HL-60 (cell line): ENCODE data around the gene LRRC3B.

ENCODE experiments used
- DNase-seq, 2 experiments: peaks; one replicate each; pipeline ENCODE4 v3.0.0-alpha.2; 2010 to 2020; ENCODE audit warnings: low read depth in 1 of 2, low spot score in 1 of 2
- H3K27ac ChIP-seq: fragments of 250-450 bp; sonication (Bioruptor Pico); replicated peaks from 2 replicates; pipeline ENCODE4 v1.5.1; 2020; ENCODE audit warnings: mild to moderate bottlenecking, moderate library complexity
- H3K27me3 ChIP-seq: fragments of 250-450 bp; sonication (Bioruptor Pico); 2 replicates; pipeline ENCODE4 v1.5.1; 2021; ENCODE audit warnings: mild to moderate bottlenecking, moderate library complexity; ENCODE audit not compliant: insufficient read depth, poor library complexity, severe bottlenecking
- H3K4me3 ChIP-seq: replicated peaks from 2 replicates; pipeline ENCODE4 v1.5.1; 2011; ENCODE audit warnings: mild to moderate bottlenecking, control low read depth, low read length; ENCODE audit not compliant: insufficient read depth
- CTCF ChIP-seq: IDR thresholded peaks from one replicate; pipeline ENCODE4 v1.5.1; 2011; ENCODE audit warnings: low read length, control low read depth, inconsistent platforms; ENCODE audit not compliant: insufficient read depth
- GABPA ChIP-seq: IDR thresholded peaks from 2 replicates; pipeline ENCODE4 v1.6.1; 2012; ENCODE audit warnings: low read depth
- POLR2AphosphoS5 ChIP-seq: IDR thresholded peaks from 2 replicates; pipeline ENCODE4 v1.6.1; 2012; ENCODE audit warnings: low read depth
- SPI1 ChIP-seq: IDR thresholded peaks from 2 replicates; pipeline ENCODE4 v1.6.1; 2012; ENCODE audit warnings: low read depth, mild to moderate bottlenecking, borderline replicate concordance
- TF ChIP-seq, protein P1 (sequence below): IDR thresholded peaks from 2 replicates; pipeline ENCODE4 v1.6.1; 2012; ENCODE audit warnings: low read depth; ENCODE audit not compliant: insufficient replicate concordance

Gene LRRC3B

GRCh38 chr3:26614006-26614685 lies 8.4 kb upstream of the LRRC3B start:
- DNase-seq, result no peak
- H3K27ac ChIP-seq, result no peak overlapping the region
- no peak overlapping the region for H3K4me3 ChIP-seq
- H3K27me3 ChIP-seq, result no peaks in the 10 kb centered on the region
- no peak for TF ChIP-seq SPI1
- TF ChIP-seq GABPA, result no peak

GRCh38 chr3:26621176-26621575 lies 1.4 kb upstream of the LRRC3B start:
- no peak overlapping the region for H3K27ac ChIP-seq
- H3K27me3 ChIP-seq, result peaks cover 28% of the 10 kb centered on the region
- no peak overlapping the region for H3K4me3 ChIP-seq
- no peak for TF ChIP-seq SPI1
- TF ChIP-seq, protein P1, sequence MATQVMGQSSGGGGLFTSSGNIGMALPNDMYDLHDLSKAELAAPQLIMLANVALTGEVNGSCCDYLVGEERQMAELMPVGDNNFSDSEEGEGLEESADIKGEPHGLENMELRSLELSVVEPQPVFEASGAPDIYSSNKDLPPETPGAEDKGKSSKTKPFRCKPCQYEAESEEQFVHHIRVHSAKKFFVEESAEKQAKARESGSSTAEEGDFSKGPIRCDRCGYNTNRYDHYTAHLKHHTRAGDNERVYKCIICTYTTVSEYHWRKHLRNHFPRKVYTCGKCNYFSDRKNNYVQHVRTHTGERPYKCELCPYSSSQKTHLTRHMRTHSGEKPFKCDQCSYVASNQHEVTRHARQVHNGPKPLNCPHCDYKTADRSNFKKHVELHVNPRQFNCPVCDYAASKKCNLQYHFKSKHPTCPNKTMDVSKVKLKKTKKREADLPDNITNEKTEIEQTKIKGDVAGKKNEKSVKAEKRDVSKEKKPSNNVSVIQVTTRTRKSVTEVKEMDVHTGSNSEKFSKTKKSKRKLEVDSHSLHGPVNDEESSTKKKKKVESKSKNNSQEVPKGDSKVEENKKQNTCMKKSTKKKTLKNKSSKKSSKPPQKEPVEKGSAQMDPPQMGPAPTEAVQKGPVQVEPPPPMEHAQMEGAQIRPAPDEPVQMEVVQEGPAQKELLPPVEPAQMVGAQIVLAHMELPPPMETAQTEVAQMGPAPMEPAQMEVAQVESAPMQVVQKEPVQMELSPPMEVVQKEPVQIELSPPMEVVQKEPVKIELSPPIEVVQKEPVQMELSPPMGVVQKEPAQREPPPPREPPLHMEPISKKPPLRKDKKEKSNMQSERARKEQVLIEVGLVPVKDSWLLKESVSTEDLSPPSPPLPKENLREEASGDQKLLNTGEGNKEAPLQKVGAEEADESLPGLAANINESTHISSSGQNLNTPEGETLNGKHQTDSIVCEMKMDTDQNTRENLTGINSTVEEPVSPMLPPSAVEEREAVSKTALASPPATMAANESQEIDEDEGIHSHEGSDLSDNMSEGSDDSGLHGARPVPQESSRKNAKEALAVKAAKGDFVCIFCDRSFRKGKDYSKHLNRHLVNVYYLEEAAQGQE, result no peak
- no peak for TF ChIP-seq POLR2AphosphoS5
- TF ChIP-seq GABPA, result no peak
- no peak for TF ChIP-seq CTCF
- DNase-seq, result no peak

GRCh38 chr3:26621906-26622620 lies 509 bp upstream of the LRRC3B start:
- Histone ChIP-seq H3K27ac (no peak overlapping the region), H3K4me3 (no peak overlapping the region), H3K27me3 (peaks cover 28% of the 10 kb centered on the region)
- DNase-seq, result no peak
- TF ChIP-seq SPI1 (no peak), CTCF (no peak), POLR2AphosphoS5 (no peak), GABPA (no peak)
- TF ChIP-seq, protein P1, result no peak

DNA sequence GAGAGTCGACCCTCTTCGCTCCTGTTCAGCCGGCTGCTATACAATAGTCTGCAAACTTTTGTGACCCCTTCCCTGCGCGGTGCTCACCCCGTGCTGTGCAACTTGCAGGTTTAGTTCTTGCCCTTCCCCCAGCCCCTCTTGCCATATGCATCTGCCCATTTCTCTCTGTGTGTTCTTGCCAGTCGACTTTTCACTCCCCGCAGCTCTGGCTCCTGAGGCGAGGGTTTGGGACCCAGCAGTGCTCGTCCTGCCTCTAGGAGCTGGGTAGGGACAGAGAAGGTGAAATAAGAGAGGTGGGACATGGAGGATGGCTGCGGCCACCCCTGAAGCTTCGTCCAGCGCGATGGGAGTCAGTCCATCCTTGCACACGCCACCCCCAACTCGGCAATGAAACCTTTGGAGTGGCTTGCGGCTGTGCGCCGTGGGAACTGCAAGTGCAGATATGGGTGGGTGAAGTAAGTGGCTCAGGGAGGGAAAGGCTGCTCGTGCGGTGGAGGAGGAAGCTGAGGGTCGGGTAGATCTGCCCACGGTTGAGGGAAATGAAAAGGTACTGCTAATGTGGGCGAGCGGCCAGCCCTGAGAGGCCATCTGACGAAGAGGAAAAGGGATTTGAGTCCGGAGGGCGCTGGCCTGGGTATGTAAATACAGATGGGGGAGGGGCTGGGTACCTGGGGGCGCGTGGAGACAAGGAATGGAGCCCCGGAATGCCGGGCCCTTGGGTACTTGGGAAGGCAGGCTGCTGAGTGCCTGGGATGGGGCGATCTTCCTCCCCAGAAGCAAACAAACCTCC lies 1.0 kb downstream of the LRRC3B start:
- no peak overlapping the region for H3K27ac ChIP-seq
- no peak overlapping the region for H3K4me3 ChIP-seq
- H3K27me3 ChIP-seq, result peaks cover 28% of the 10 kb centered on the region
- DNase-seq, result no peak
- TF ChIP-seq CTCF (no peak), SPI1 (no peak), GABPA (no peak), POLR2AphosphoS5 (no peak)
- TF ChIP-seq, protein P1, result no peak
